KOPT-K1 (cell line): ENCODE measurements around the gene AQP1.

Experiments
- H3K27ac ChIP-seq: fragments of 200-600 bp; sonication (generic); 2 replicates; pipeline ENCODE4 v1.5.1; 2016; ENCODE audit warnings: antibody characterized with exemption, mild to moderate bottlenecking, low read depth, low read length; ENCODE audit not compliant: poor library complexity, severe bottlenecking
- H3K36me3 ChIP-seq: fragments of 200-600 bp; sonication (generic); 2 replicates; pipeline ENCODE4 v1.5.1; 2017; ENCODE audit warnings: antibody characterized with exemption, mild to moderate bottlenecking, low read length, moderate library complexity; ENCODE audit not compliant: insufficient read depth
- H3K9me3 ChIP-seq: fragments of 200-600 bp; sonication (generic); 2 replicates; pipeline ENCODE4 v1.5.1; 2017; ENCODE audit warnings: antibody characterized with exemption, low read length, mild to moderate bottlenecking; ENCODE audit not compliant: insufficient read depth, poor library complexity, severe bottlenecking

AQP1 gene

DNA sequence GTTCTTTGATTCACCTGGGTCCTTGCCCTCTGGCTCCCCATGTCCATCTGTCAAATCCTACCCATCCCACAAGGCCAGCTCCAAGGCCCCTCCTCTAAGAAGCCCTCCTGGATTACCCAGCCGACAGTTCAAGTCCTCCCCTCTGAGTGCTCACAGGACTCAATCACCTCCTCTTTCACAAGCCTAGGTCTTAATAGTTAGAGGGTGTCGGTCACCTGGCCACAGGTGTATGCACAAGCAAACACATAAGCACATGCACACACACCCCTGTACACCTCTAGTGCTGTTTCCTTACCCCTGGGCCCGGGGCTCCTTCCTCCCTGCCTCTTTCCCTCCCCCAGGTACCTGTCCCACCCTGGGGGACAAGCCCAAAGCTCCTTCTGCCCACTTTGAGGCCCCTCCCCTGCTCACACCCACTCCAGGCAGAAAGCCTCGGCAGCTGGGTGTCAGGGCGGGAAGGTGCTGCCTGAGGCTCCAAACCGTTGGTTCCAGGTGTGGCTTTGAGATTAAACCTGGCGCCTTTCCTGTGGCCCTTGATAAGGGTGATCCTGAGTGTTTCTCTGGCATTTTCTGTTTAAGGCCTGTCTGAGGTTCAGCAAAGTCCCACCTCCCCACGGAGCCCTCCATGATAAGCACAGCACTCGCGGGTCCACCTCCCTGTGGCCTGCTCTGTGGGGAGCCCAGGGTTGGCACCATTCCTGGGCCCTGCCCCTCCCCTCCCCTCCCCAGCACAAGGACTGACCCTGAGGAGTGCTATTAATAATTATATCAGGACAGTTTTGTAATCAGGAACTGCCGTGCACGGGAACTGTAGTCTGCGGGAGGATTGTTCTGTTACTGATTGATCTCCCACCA lies 14.6 kb upstream of the AQP1 start:
- Histone ChIP-seq H3K27ac (no peak overlapping the region), H3K36me3 (no peaks in the 10 kb centered on the region), H3K9me3 (no peaks in the 10 kb centered on the region)

- Histone ChIP-seq H3K9me3 (no peaks in the 10 kb centered on the region), H3K36me3 (no peaks in the 10 kb centered on the region), H3K27ac (no peak overlapping the region)
Measured at GRCh38 chr7:30897770-30898169, 13.9 kb upstream of the AQP1 start.

DNA sequence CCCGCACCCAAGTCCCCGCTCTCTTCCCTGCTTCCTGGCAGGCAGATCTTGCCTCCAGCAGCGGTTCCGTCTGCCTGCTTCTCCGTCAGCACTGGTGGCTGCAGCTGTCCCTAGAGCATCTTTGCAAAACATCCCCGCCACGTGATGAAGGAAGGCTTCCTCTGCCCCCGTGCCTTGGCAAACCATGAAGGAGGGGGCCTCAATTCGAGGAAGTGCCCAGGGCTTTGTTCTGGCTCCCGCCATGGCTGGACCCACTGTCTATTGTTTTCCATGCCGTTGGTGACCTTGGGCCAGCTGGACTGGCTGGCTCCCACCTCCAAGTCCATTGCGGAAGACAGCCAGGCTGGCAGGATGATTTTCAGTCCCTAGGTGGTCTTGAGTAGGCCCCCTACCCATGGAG lies 13.2 kb upstream of the AQP1 start:
- H3K36me3 ChIP-seq = no peaks in the 10 kb centered on the region
- H3K9me3 ChIP-seq = no peaks in the 10 kb centered on the region
- H3K27ac ChIP-seq = no peak overlapping the region

DNA sequence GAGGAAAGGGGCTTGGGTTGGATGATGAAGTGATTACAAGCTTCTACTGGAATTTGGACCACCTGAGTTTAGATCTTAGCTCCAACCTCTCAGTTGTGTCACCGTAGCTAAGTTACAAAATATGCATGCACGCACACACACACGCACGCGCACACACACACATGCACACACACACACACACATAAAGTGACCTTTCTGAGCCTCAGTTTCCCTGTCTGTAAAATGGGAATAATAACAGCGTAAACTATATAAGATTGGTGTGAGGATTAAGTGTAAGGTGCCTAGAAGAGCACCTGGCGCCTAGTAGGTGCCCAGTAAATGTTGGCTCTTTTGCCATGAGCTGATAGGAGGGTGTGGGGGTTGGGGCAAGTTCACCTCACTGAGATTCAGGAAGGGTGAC lies 12.6 kb upstream of the AQP1 start:
- H3K9me3 ChIP-seq = no peaks in the 10 kb centered on the region
- no peak overlapping the region for H3K27ac ChIP-seq
- no peaks in the 10 kb centered on the region for H3K36me3 ChIP-seq

GRCh38 chr7:30899630-30900029 lies 12.0 kb upstream of the AQP1 start:
- H3K36me3 ChIP-seq = no peaks in the 10 kb centered on the region
- no peak overlapping the region for H3K27ac ChIP-seq
- no peaks in the 10 kb centered on the region for H3K9me3 ChIP-seq

DNA sequence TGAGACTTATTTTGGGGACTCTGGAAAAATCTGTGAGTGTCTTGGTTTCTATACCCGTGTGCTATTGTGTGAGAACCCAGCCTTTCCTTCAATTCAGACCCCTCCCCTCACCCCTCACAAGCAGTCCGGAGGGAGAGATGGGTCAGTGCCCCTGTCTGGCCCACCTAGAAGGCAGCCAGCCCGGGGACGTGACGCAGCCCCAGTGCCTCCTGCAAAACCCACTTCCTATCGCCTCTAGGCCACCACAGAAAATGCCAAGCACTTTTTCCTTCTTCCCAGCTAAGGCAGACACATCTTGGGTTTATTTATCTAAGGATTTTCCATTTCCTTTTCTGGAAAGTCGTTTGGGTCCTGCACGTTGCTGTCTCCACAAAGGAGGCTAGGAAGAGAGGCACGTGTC lies 11.6 kb upstream of the AQP1 start:
- Histone ChIP-seq H3K27ac (no peak overlapping the region), H3K9me3 (no peaks in the 10 kb centered on the region), H3K36me3 (no peaks in the 10 kb centered on the region)

DNA sequence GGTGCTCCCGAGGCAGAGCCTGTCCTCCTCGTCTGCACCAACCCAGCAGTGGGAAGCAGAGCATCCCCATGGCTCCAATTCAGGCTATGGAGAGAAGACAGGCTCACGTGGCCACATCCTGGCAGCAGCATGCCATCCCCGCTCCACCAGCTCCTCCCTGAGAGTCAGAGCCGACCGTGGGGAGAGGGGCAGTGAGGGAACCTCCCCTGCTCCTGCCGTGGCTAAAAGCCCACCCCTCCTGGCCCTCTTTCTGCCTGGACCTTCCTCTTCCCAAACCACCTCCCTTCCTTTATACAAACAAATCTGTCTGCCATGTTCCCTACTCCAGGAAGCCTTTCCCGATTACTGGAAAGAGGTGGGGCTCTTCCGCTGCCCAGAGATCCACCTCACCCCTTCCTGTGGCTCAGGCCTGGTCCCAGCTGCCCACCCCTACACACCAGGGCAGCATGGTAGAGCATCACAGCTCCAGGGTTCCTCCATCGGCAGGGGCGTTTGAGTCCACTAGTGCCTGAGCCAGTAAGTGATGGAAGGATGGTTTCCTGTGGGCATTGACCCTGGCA lies 10.8 kb upstream of the AQP1 start:
- Histone ChIP-seq H3K9me3 (no peaks in the 10 kb centered on the region), H3K36me3 (no peaks in the 10 kb centered on the region), H3K27ac (no peak overlapping the region)

DNA sequence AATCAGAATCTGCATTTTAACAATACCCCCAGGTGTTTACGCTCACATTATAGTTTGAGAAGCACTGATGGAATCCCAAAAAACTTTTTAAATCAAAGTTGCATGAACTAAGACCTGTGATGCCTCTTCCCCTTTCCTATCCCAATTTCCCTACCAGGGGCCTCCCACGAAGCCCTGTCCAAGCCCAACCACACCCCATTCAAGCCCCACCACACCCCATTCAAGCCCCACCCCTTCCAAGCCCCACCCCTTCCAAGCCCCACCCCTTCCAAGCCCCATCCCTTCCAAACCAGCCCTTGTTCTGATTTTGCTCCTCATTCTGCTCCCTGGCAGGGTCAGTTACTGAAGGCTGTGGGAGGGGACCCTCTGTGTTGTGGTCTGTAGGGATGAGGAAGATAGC lies 9.8 kb upstream of the AQP1 start:
- Histone ChIP-seq H3K36me3 (no peaks in the 10 kb centered on the region), H3K27ac (no peak overlapping the region), H3K9me3 (no peaks in the 10 kb centered on the region)

DNA sequence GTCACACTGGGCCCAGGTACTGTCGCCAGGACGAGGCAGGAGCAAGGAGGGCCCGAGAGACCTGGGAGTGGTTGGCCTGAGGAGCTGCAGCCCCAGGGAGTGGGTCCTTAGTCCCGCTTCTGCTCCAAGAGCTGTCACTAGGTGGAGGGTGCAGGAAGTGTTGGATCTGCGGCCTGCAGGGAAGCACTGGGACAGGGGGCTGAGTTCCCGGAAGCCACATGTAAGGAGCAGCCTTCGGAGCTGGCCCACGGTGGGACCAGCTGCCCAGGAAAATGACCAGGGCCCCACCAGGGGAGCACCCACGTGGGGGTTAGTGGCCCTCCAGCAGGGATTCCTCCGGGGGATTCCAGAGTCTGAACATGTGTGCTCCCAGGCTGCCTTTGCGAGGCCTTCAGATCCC lies 9.2 kb upstream of the AQP1 start:
- no peak overlapping the region for H3K27ac ChIP-seq
- H3K36me3 ChIP-seq = no peaks in the 10 kb centered on the region
- H3K9me3 ChIP-seq = no peaks in the 10 kb centered on the region

DNA sequence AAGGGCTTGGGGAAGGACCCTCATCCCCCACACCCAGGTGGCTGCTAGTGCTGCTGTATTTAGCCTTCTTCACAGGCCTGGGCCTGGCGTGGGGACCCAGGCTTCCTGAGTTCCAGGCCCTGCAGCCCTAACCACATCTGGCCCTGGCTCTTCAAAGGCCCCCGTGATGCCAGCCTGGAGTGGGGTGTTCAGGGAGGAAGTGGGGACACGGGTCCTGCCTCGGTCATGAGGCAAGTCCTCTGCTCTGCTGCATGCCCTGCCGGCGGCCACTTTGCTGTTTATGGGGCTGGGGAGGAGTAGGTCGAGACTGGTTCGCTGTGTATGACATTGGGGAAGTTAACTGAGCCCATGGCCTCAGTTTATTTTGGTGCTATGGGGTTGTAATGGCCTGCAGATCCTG lies 8.5 kb upstream of the AQP1 start:
- Histone ChIP-seq H3K9me3 (no peaks in the 10 kb centered on the region), H3K27ac (no peak overlapping the region)

DNA sequence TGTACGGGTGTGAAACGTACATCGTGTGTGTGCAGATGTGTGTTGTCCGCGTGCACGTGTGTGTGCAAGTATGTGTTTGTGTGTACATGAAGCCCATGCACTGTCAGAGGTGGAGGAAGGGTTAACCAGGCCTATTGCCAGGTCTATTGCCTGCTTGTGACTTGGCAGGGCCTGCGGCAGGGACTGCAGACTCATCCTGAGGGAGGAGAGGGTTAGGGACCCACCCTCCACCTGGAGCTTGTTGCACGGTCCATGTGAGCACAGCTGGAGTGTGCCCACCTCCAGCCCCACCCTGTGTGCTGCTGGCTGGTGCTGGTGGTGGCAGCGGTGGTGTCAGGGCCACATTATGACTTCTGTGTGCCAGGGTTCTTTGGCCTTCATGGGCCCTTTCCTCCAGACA lies 7.1 kb upstream of the AQP1 start:
- Histone ChIP-seq H3K9me3 (no peaks in the 10 kb centered on the region), H3K27ac (no peak overlapping the region), H3K36me3 (no peaks in the 10 kb centered on the region)

More for the DNA sequence above, 8.5 kb upstream of the AQP1 start:
- no peaks in the 10 kb centered on the region for H3K36me3 ChIP-seq

DNA sequence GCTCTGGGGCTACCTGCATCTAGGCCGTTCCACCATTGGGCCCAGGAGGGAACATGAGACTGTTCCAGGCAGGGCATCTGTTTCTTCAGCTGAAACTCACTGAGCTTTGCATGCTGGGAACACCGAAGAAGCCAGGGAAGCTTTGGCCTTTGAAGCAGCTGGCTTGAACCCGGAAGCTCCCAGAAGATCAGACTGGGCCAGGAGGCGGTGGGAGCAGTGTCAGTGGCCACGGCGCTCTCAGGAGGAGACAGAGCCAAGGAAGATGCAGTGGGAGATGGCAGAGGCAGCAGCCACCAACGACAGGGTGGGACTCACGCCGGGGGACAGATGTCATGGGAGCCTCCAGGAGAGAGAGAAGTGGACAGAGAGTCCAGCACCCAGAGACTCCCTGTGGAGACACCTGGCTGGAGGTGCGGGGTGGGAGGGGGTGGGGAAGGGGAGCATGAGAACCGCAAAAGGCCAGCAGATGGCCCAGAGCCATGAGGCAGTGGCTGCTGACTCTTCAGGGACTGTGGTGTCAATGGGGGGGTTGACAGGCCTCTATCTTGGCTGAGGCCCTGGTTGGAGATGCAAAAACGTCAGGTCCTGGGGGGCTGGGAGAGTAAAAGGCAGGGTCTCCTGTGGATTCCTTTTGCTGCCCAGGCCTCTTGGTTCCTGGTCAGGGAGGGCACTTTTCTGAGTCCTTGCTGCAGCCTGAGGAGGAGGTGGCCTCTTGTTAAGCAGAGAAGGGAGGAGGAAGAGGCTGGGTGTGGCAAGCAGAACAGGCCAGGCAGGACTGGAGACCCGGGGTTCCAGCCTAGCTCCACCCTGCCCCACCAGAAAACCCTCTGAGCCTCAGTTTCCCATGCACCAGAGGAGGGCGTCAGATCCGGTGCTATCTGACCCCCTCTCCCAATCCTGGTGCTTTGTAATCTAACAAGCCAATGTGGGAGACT lies 6.3 kb upstream of the AQP1 start:
- Histone ChIP-seq H3K9me3 (no peaks in the 10 kb centered on the region), H3K36me3 (no peaks in the 10 kb centered on the region), H3K27ac (no peak overlapping the region)

- H3K27ac ChIP-seq = no peak overlapping the region
- H3K9me3 ChIP-seq = no peaks in the 10 kb centered on the region
Measured at GRCh38 chr7:30906014-30906413, 5.6 kb upstream of the AQP1 start.

GRCh38 chr7:30906515-30907240 lies 5.0 kb upstream of the AQP1 start:
- Histone ChIP-seq H3K27ac (no peak overlapping the region), H3K36me3 (no peaks in the 10 kb centered on the region), H3K9me3 (no peaks in the 10 kb centered on the region)

More at GRCh38 chr7:30906014-30906413, 5.6 kb upstream of the AQP1 start:
- no peaks in the 10 kb centered on the region for H3K36me3 ChIP-seq
